ENCODE measurements around the gene C14orf180. TPM values are rescaled to one million over a fixed set of nuclear protein-coding genes. Genes with fewer than 3 reads are reported as not detected.

The C14orf180 gene
- total and polyA plus RNA-seq, 10 of the 15 experiments (the other 5 are each of a cell fraction or from before 2014, with no cell fraction given), result not detected

DNA sequence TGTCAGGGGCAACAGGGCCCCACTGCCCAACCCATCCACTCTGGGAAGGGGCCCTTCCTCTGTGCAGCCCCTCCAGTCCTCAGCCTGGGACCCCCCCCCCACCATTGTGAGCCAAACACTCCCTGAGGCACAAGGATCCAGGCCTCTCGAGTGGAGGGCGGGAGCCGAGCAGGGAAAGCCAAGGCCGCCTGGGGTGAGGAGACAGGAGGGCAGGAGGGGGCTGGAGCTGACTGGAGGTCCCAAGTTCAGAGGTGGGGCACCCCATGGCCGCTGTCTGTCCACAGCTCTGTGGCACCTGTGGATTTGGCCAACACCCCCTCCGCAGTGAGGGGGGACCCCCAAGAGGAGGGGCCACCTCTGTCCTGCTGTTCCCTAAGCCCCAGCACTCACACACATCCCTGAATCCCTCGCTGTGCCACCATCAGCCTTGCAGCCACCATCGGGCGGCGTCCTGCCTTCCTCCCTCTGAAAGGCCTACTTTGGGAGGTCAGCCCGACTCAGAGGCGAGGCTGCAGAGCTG is 25.4 kb upstream of the C14orf180 start:
- in situ Hi-C loops (cut with MboI) (no loop called here), intact Hi-C loops (cut with micrococcal nuclease; ENCODE audit: unreplicated experiment) (no loop called here)
- Histone ChIP-seq H3K4me1 (ENCODE audit: control insufficient read depth, insufficient read depth, low read length) (no peaks in the 10 kb centered on the region), H3K9ac (ENCODE audit: control insufficient read depth, insufficient read depth, low read length) (no peak overlapping the region), H3K4me2 (ENCODE audit: control insufficient read depth, insufficient read depth) (no peak overlapping the region), H4K20me1 (ENCODE audit: control insufficient read depth, insufficient read depth) (no peaks in the 10 kb centered on the region), H3K4me3 (no peak overlapping the region), H2AFZ (ENCODE audit: control insufficient read depth, low read depth, low read length) (no peak overlapping the region), H3K9me3 (replicated peaks; ENCODE audit: control insufficient read depth, insufficient read depth, low read length) (no peaks in the 10 kb centered on the region), H3K36me3 (ENCODE audit: control insufficient read depth in 2 of 2, insufficient read depth in 2 of 2, low read length in 1 of 2) (no peaks in the 10 kb centered on the region), H3K27me3 (replicated peaks in 1 of 2; ENCODE audit: control insufficient read depth in 2 of 2, insufficient read depth in 2 of 2, low read length in 1 of 2) (peaks cover 0 to 4% of the 10 kb centered on the region in 2 experiments; a peak in 2 of 4 replicates), H3K27ac (ENCODE audit: control insufficient read depth, insufficient read depth) (no peak overlapping the region), H3K79me2 (ENCODE audit: control insufficient read depth, insufficient read depth, low read length) (no peaks in the 10 kb centered on the region)
- ChIA-PET POLR2A (no interaction called here), CTCF (no interaction called here), SMC1A (ENCODE audit: uncharacterized antibody, unreplicated experiment) (no interaction called here), RAD21 (ENCODE audit: unreplicated experiment) (no interaction called here)
- FAIRE-seq (no peak), DNase-seq (ENCODE audit: low read depth, low spot score) (no peak), ATAC-seq (no peak)
- TF ChIP-seq KLF5 (IDR thresholded peaks at IDR 0.05; ENCODE audit: partially characterized antibody), result no peak
- no peak for TF ChIP-seq RELA (IDR thresholded peaks at IDR 0.05; ENCODE audit: borderline replicate concordance, partially characterized antibody)
- BruUV-seq (replicated peaks), result no TSS peak
- WGBS (ENCODE audit: insufficient coverage, insufficient replicate concordance, low lambda C conversion rate, missing lambda C conversion rate), result 30% methylated on average over 12 of the region's 12 CpGs

DNA sequence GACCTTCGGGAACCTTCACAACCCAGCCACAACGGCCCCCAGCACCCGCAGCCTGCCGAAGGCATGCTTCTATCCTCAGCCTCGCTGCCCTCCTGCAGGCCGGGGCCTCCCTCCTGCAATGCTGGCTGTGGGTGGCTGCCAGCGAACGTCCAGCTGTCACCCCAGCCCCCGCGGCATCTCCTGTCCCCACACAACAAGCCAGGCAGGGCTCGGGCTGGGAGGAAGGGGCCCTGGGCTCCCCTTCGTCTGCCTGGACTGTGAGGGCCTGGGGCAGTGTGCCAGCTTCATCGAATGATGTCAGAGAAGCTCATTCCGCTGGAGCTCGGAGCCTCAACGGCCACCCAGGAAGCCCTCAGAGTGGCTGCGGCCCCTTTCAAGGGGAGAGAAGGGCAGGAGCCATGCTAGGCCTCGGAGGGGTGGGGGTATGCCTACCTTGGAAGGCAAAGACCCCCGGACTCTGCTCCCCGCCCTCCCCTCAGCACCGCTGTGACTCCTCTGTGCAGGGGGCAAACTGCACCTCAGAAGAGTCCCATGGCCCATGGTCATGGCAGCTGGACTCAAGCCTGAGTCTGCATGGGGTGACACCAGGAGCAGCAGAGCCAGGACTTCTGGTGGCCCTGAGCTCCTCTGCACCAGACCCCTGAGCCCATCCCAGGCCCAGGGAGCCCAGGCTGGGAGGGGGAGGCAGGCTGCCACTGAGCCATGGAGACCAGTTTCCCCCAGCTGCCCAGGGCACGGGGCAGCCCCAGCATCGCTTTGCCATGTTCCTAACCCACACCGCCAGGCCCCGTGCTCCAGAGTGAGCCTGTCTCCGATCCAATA is 24.7 kb upstream of the C14orf180 start:
- CTCF ChIA-PET, result no interaction called here
- SMC1A ChIA-PET (ENCODE audit: uncharacterized antibody, unreplicated experiment), result no interaction called here
- Histone ChIP-seq H3K36me3 (ENCODE audit: control insufficient read depth in 2 of 2, insufficient read depth in 2 of 2, low read length in 1 of 2) (no peaks in the 10 kb centered on the region), H3K27ac (ENCODE audit: control insufficient read depth, insufficient read depth) (no peak overlapping the region), H3K9ac (ENCODE audit: control insufficient read depth, insufficient read depth, low read length) (no peak overlapping the region), H3K4me2 (ENCODE audit: control insufficient read depth, insufficient read depth) (no peak overlapping the region), H3K4me3 (no peak overlapping the region), H3K9me3 (replicated peaks; ENCODE audit: control insufficient read depth, insufficient read depth, low read length) (no peaks in the 10 kb centered on the region), H3K4me1 (ENCODE audit: control insufficient read depth, insufficient read depth, low read length) (no peaks in the 10 kb centered on the region), H2AFZ (ENCODE audit: control insufficient read depth, low read depth, low read length) (no peak overlapping the region), H3K27me3 (replicated peaks in 1 of 2; ENCODE audit: control insufficient read depth in 2 of 2, insufficient read depth in 2 of 2, low read length in 1 of 2) (peaks cover 0 to 4% of the 10 kb centered on the region in 2 experiments; a peak in 2 of 4 replicates), H3K79me2 (ENCODE audit: control insufficient read depth, insufficient read depth, low read length) (no peaks in the 10 kb centered on the region), H4K20me1 (ENCODE audit: control insufficient read depth, insufficient read depth) (no peaks in the 10 kb centered on the region)
- no TSS peak for BruUV-seq (replicated peaks)
- intact Hi-C loops (cut with micrococcal nuclease; ENCODE audit: unreplicated experiment) (no loop called here), in situ Hi-C loops (cut with MboI) (no loop called here)
- DNase-seq (ENCODE audit: low read depth, low spot score) (no peak), FAIRE-seq (no peak), ATAC-seq (no peak)
- POLR2A ChIA-PET, result no interaction called here
- 11% methylated on average over 26 of the region's 26 CpGs for WGBS (ENCODE audit: insufficient coverage, insufficient replicate concordance, low lambda C conversion rate, missing lambda C conversion rate)
- TF ChIP-seq BHLHE40 (IDR thresholded peaks at IDR 0.05; ENCODE audit: borderline replicate concordance in 1 of 2, low read depth in 2 of 2, low read length in 1 of 2), result no peak
- RAD21 ChIA-PET (ENCODE audit: unreplicated experiment), result no interaction called here

All from GM12878 (cell line).